GM23338 (cell line): Measurements from ENCODE around the gene GYS2. TPM values are rescaled to one million over a fixed set of nuclear protein-coding genes. Genes with fewer than 3 reads are reported as not detected.

Experiments
- ATAC-seq: fragments of 200-7000 bp; cut with Tn5 transposase; 3 replicates; pipeline ENCODE4 v1.9.1; 2020
- DNase-seq: peaks from one replicate; pipeline ENCODE4 v3.0.0-alpha.2; 2015; ENCODE audit warnings: low spot score
- H2AFZ ChIP-seq: fragments of 200-600 bp; sonication (generic); 2 replicates; pipeline ENCODE4 v1.8.0; 2016; ENCODE audit warnings: antibody characterized with exemption, mild to moderate bottlenecking, moderate library complexity
- H3F3A ChIP-seq: fragments of 200-600 bp; sonication (generic); replicated peaks from 2 replicates; pipeline ENCODE4 v1.8.0; 2017; ENCODE audit warnings: antibody characterized with exemption, mixed run types, low read depth
- H3K27ac ChIP-seq: fragments of 200-600 bp; sonication (generic); 2 replicates; pipeline ENCODE4 v1.6.1; 2016; ENCODE audit warnings: low read depth
- H3K27me3 ChIP-seq: fragments of 200-600 bp; sonication (generic); 2 replicates; pipeline ENCODE4 v1.8.0; 2016; ENCODE audit warnings: mild to moderate bottlenecking, mixed run types, moderate library complexity; ENCODE audit not compliant: insufficient read depth
- H3K36me3 ChIP-seq: fragments of 200-600 bp; sonication (generic); 2 replicates; pipeline ENCODE4 v1.8.0; 2016; ENCODE audit warnings: mild to moderate bottlenecking; ENCODE audit not compliant: insufficient read depth
- H3K4me1 ChIP-seq: fragments of 200-600 bp; sonication (generic); 2 replicates; pipeline ENCODE4 v1.8.0; 2016; ENCODE audit warnings: mild to moderate bottlenecking, moderate library complexity; ENCODE audit not compliant: insufficient read depth
- H3K4me2 ChIP-seq: fragments of 200-600 bp; sonication (generic); 2 replicates; pipeline ENCODE4 v1.7.1; 2017; ENCODE audit warnings: mixed run types
- H3K4me3 ChIP-seq: fragments of 200-600 bp; sonication (generic); 2 replicates; pipeline ENCODE4 v1.6.1; 2016; ENCODE audit warnings: mixed run types
- H3K79me2 ChIP-seq: fragments of 200-600 bp; sonication (generic); replicated peaks from 2 replicates; pipeline ENCODE4 v1.8.0; 2017; ENCODE audit warnings: mild to moderate bottlenecking; ENCODE audit not compliant: insufficient read depth
- H3K9me2 ChIP-seq: fragments of 200-600 bp; sonication (generic); 2 replicates; pipeline ENCODE4 v1.8.0; 2017; ENCODE audit not compliant: insufficient read depth
- H4K20me1 ChIP-seq: fragments of 200-600 bp; sonication (generic); replicated peaks from 2 replicates; pipeline ENCODE4 v1.8.0; 2017; ENCODE audit warnings: mild to moderate bottlenecking; ENCODE audit not compliant: insufficient read depth
- H3K27ac Mint-ChIP-seq: 2 replicates; pipeline ENCODE4 v1.8.0; 2020; ENCODE audit warnings: inconsistent platforms, mild to moderate bottlenecking, moderate library complexity, mixed read lengths
- H3K27me3 Mint-ChIP-seq: 3 replicates; pipeline ENCODE4 v1.8.0; 2022; ENCODE audit warnings: low read depth, mild to moderate bottlenecking, moderate library complexity, mixed read lengths, inconsistent platforms; ENCODE audit not compliant: insufficient read depth, poor library complexity
- H3K36me3 Mint-ChIP-seq: 3 replicates; pipeline ENCODE4 v1.8.0; 2021; ENCODE audit warnings: low read depth, mild to moderate bottlenecking, inconsistent platforms, moderate library complexity, mixed read lengths
- H3K4me1 Mint-ChIP-seq: 3 replicates; pipeline ENCODE4 v1.8.0; 2020; ENCODE audit warnings: mild to moderate bottlenecking, inconsistent platforms, mixed read lengths
- H3K4me3 Mint-ChIP-seq: 3 replicates; pipeline ENCODE4 v1.8.0; 2021; ENCODE audit warnings: moderate library complexity, mild to moderate bottlenecking, inconsistent platforms, mixed read lengths
- H3K9me3 Mint-ChIP-seq: 3 replicates; pipeline ENCODE4 v1.8.0; 2020; ENCODE audit warnings: moderate library complexity, mild to moderate bottlenecking, inconsistent platforms, mixed read lengths
- CREB1 ChIP-seq: fragments of 250-450 bp; sonication (Bioruptor Pico); IDR thresholded peaks from 2 replicates; pipeline ENCODE4 v1.5.0; 2020; ENCODE audit warnings: low read depth, mild to moderate bottlenecking, moderate library complexity
- ETS1 ChIP-seq: IDR thresholded peaks from 2 replicates; pipeline ENCODE4 v1.6.1; 2016; ENCODE audit warnings: antibody characterized with exemption
- EZH2 ChIP-seq: fragments of 200-600 bp; sonication (generic); IDR thresholded peaks from one replicate; pipeline ENCODE4 v1.8.0; 2017; ENCODE audit warnings: antibody characterized with exemption, mild to moderate bottlenecking, low read depth; ENCODE audit not compliant: unreplicated experiment
- JUNB ChIP-seq: IDR thresholded peaks from one replicate; pipeline ENCODE4 v1.6.1; 2016; ENCODE audit warnings: antibody characterized with exemption; ENCODE audit not compliant: unreplicated experiment
- NANOG ChIP-seq: IDR thresholded peaks from 2 replicates; pipeline ENCODE4 v1.6.1; 2016; ENCODE audit warnings: antibody characterized with exemption, borderline replicate concordance
- POLR2AphosphoS5 ChIP-seq: IDR thresholded peaks from 2 replicates; pipeline ENCODE4 v1.6.1; 2016; ENCODE audit warnings: antibody characterized with exemption, low read depth
- REST ChIP-seq: IDR thresholded peaks from one replicate; pipeline ENCODE4 v1.6.1; 2018; ENCODE audit warnings: antibody characterized with exemption; ENCODE audit not compliant: unreplicated experiment
- STAT1 ChIP-seq: IDR thresholded peaks from one replicate; pipeline ENCODE4 v1.6.1; 2016; ENCODE audit warnings: antibody characterized with exemption; ENCODE audit not compliant: unreplicated experiment
- ZNF114 ChIP-seq: fragments of 250-450 bp; sonication (Bioruptor Pico); IDR thresholded peaks from 2 replicates; pipeline ENCODE4 v1.5.0; 2020; ENCODE audit warnings: mild to moderate bottlenecking, moderate library complexity
- polyA plus RNA-seq: library from polyadenylated mRNA; unstranded; fragments of >200 nt; fragmentation: Nextera tagmentation; extraction: Ambion mirVana; gene quantifications from 2 replicates; pipeline ENCODE4 v1.2.1, GENCODE V29; 2016
- total RNA-seq: library from RNA; depleted of rRNA; stranded (reverse); fragments of >200 nt; shearing (Covaris generic); gene quantifications from 2 replicates; pipeline ENCODE4 v1.2.3, GENCODE V29; 2014
- TF ChIP-seq, protein P1 (sequence below), 2 experiments: fragments of 200-600 bp in 1 of 2; sonication (generic) in 1 of 2; conservative IDR thresholded peaks; 2 replicates each; pipeline versions ENCODE4 v1.5.1 to v1.6.1; 2016 to 2017; ENCODE audit warnings: antibody characterized with exemption in 2 of 2, low read depth in 2 of 2, mild to moderate bottlenecking in 2 of 2, moderate library complexity in 1 of 2
- TF ChIP-seq, protein P2 (sequence below): fragments of 250-450 bp; sonication (Bioruptor Pico); IDR thresholded peaks from 2 replicates; pipeline ENCODE4 v1.5.0; 2020; ENCODE audit warnings: mild to moderate bottlenecking, moderate library complexity

The GYS2 gene
- total and polyA plus RNA-seq, 2 experiments from 2014 or later = not detected

GRCh38 chr12:21615431-21615830, 10.8 kb upstream of the GYS2 start:
- no peak for ATAC-seq

More at GRCh38 chr12:21615431-21615830, 10.8 kb upstream of the GYS2 start:
- no peaks in the 10 kb centered on the region for H3K4me1 Mint-ChIP-seq
- Histone ChIP-seq H3K4me1 (no peaks in the 10 kb centered on the region), H4K20me1 (no peaks in the 10 kb centered on the region), H3K27ac (no peak overlapping the region), H3F3A (no peaks in the 10 kb centered on the region), H3K79me2 (no peaks in the 10 kb centered on the region), H3K9me2 (no peaks in the 10 kb centered on the region), H3K27me3 (no peaks in the 10 kb centered on the region), H3K4me2 (no peak overlapping the region), H2AFZ (no peak overlapping the region), H3K4me3 (no peak overlapping the region), H3K36me3 (no peaks in the 10 kb centered on the region)
- no peak overlapping the region for H3K27ac Mint-ChIP-seq
- no peak overlapping the region for H3K4me3 Mint-ChIP-seq
- H3K27me3 Mint-ChIP-seq = no peaks in the 10 kb centered on the region
- H3K36me3 Mint-ChIP-seq = no peaks in the 10 kb centered on the region
- no peak for TF ChIP-seq NANOG
- TF ChIP-seq ZNF114 = no peak
- TF ChIP-seq CREB1 (CRISPR knock-in tag) = no peak
- no peak for TF ChIP-seq REST
- no peak for TF ChIP-seq STAT1
- TF ChIP-seq EZH2 = no peak
- TF ChIP-seq ETS1 = no peak
- TF ChIP-seq, protein P1, sequence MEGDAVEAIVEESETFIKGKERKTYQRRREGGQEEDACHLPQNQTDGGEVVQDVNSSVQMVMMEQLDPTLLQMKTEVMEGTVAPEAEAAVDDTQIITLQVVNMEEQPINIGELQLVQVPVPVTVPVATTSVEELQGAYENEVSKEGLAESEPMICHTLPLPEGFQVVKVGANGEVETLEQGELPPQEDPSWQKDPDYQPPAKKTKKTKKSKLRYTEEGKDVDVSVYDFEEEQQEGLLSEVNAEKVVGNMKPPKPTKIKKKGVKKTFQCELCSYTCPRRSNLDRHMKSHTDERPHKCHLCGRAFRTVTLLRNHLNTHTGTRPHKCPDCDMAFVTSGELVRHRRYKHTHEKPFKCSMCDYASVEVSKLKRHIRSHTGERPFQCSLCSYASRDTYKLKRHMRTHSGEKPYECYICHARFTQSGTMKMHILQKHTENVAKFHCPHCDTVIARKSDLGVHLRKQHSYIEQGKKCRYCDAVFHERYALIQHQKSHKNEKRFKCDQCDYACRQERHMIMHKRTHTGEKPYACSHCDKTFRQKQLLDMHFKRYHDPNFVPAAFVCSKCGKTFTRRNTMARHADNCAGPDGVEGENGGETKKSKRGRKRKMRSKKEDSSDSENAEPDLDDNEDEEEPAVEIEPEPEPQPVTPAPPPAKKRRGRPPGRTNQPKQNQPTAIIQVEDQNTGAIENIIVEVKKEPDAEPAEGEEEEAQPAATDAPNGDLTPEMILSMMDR (conservative IDR thresholded peaks at IDR 0.05; ENCODE audit: low read depth in 2 of 2) = no peak
- no peak for TF ChIP-seq JUNB
- TF ChIP-seq POLR2AphosphoS5 = no peak
- TF ChIP-seq, protein P2, sequence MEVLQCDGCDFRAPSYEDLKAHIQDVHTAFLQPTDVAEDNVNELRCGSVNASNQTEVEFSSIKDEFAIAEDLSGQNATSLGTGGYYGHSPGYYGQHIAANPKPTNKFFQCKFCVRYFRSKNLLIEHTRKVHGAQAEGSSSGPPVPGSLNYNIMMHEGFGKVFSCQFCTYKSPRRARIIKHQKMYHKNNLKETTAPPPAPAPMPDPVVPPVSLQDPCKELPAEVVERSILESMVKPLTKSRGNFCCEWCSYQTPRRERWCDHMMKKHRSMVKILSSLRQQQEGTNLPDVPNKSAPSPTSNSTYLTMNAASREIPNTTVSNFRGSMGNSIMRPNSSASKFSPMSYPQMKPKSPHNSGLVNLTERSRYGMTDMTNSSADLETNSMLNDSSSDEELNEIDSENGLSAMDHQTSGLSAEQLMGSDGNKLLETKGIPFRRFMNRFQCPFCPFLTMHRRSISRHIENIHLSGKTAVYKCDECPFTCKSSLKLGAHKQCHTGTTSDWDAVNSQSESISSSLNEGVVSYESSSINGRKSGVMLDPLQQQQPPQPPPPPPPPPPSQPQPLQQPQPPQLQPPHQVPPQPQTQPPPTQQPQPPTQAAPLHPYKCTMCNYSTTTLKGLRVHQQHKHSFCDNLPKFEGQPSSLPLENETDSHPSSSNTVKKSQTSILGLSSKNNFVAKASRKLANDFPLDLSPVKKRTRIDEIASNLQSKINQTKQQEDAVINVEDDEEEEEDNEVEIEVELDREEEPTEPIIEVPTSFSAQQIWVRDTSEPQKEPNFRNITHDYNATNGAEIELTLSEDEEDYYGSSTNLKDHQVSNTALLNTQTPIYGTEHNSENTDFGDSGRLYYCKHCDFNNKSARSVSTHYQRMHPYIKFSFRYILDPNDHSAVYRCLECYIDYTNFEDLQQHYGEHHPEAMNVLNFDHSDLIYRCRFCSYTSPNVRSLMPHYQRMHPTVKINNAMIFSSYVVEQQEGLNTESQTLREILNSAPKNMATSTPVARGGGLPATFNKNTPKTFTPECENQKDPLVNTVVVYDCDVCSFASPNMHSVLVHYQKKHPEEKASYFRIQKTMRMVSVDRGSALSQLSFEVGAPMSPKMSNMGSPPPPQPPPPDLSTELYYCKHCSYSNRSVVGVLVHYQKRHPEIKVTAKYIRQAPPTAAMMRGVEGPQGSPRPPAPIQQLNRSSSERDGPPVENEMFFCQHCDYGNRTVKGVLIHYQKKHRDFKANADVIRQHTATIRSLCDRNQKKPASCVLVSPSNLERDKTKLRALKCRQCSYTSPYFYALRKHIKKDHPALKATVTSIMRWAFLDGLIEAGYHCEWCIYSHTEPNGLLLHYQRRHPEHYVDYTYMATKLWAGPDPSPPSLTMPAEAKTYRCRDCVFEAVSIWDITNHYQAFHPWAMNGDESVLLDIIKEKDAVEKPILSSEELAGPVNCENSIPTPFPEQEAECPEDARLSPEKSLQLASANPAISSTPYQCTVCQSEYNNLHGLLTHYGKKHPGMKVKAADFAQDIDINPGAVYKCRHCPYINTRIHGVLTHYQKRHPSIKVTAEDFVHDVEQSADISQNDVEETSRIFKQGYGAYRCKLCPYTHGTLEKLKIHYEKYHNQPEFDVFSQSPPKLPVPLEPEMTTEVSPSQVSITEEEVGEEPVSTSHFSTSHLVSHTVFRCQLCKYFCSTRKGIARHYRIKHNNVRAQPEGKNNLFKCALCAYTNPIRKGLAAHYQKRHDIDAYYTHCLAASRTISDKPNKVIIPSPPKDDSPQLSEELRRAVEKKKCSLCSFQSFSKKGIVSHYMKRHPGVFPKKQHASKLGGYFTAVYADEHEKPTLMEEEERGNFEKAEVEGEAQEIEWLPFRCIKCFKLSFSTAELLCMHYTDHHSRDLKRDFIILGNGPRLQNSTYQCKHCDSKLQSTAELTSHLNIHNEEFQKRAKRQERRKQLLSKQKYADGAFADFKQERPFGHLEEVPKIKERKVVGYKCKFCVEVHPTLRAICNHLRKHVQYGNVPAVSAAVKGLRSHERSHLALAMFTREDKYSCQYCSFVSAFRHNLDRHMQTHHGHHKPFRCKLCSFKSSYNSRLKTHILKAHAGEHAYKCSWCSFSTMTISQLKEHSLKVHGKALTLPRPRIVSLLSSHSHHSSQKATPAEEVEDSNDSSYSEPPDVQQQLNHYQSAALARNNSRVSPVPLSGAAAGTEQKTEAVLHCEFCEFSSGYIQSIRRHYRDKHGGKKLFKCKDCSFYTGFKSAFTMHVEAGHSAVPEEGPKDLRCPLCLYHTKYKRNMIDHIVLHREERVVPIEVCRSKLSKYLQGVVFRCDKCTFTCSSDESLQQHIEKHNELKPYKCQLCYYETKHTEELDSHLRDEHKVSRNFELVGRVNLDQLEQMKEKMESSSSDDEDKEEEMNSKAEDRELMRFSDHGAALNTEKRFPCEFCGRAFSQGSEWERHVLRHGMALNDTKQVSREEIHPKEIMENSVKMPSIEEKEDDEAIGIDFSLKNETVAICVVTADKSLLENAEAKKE (CRISPR knock-in tag) = no peak
- DNase-seq = no peak
- no peaks in the 10 kb centered on the region; the same call in 2 of the 3 replicates for H3K9me3 Mint-ChIP-seq
